Liver (tissue), 9 donors: ENCODE measurements around the gene NCBP2. TPM values are rescaled to one million over a fixed set of nuclear protein-coding genes. Genes with fewer than 3 reads are reported as not detected.

Experiments
- DNase-seq: peaks from one replicate; pipeline ENCODE4 v3.0.0-alpha.2; 2017; ENCODE audit warnings: low spot score
- H3K27ac ChIP-seq, 2 donors: one replicate each; pipeline ENCODE4 v1.7.0; 2013; ENCODE audit warnings: inconsistent platforms in 2 of 2, low read length in 2 of 2, control low read depth in 1 of 2, low read depth in 1 of 2, mild to moderate bottlenecking in 1 of 2
- H3K27me3 ChIP-seq, 4 donors: one replicate each; pipeline versions ENCODE4 v1.6.1 to v1.7.0; 2013; ENCODE audit warnings: low read length in 3 of 4, inconsistent platforms in 1 of 4, mild to moderate bottlenecking in 1 of 4, moderate library complexity in 1 of 4; ENCODE audit not compliant: control insufficient read depth in 4 of 4, insufficient read depth in 4 of 4
- H3K36me3 ChIP-seq, 4 donors: one replicate each; pipeline versions ENCODE4 v1.6.1 to v1.7.0; 2013; ENCODE audit warnings: low read length in 3 of 4, mild to moderate bottlenecking in 3 of 4, low read depth in 1 of 4, moderate library complexity in 1 of 4; ENCODE audit not compliant: control insufficient read depth in 4 of 4, insufficient read depth in 3 of 4
- H3K4me1 ChIP-seq, 4 donors: one replicate each; pipeline versions ENCODE4 v1.6.1 to v1.7.0; 2013; ENCODE audit warnings: low read length in 3 of 4, mild to moderate bottlenecking in 3 of 4, moderate library complexity in 1 of 4; ENCODE audit not compliant: control insufficient read depth in 4 of 4, insufficient read depth in 4 of 4
- H3K4me3 ChIP-seq, 3 donors: one replicate each; pipeline versions ENCODE4 v1.6.1 to v1.7.0; 2013; ENCODE audit warnings: low read length in 3 of 3, control low read depth in 1 of 3, low read depth in 1 of 3, mild to moderate bottlenecking in 1 of 3
- H3K9ac ChIP-seq, 2 donors: one replicate each; pipeline ENCODE4 v1.7.0; 2013; ENCODE audit warnings: low read length in 2 of 2, mild to moderate bottlenecking in 2 of 2, moderate library complexity in 2 of 2, control low read depth in 1 of 2, low read depth in 1 of 2
- H3K9me3 ChIP-seq, 4 donors: one replicate each; pipeline versions ENCODE4 v1.6.1 to v1.7.0; 2013; ENCODE audit warnings: low read length in 3 of 4; ENCODE audit not compliant: control insufficient read depth in 4 of 4
- EGR1 ChIP-seq, 2 donors: IDR thresholded peaks; 2 replicates each; pipeline ENCODE4 v1.6.1; 2016 to 2018; ENCODE audit warnings: antibody characterized with exemption in 2 of 2, low read depth in 2 of 2
- FOXA1 ChIP-seq: IDR thresholded peaks from 2 replicates; pipeline ENCODE4 v1.6.1; 2016; ENCODE audit warnings: antibody characterized with exemption
- FOXA2 ChIP-seq: IDR thresholded peaks from 2 replicates; pipeline ENCODE4 v1.6.1; 2016; ENCODE audit warnings: antibody characterized with exemption
- GABPA ChIP-seq, 2 donors: IDR thresholded peaks in 1 of 2; conservative IDR thresholded peaks in 1 of 2; 2 replicates each; pipeline ENCODE4 v1.6.1; 2016; ENCODE audit warnings: antibody characterized with exemption in 2 of 2, mild to moderate bottlenecking in 1 of 2, moderate library complexity in 1 of 2
- HNF4A ChIP-seq, 2 donors: conservative IDR thresholded peaks; 2 replicates each; pipeline ENCODE4 v1.6.1; 2016; ENCODE audit warnings: antibody characterized with exemption in 2 of 2, mild to moderate bottlenecking in 2 of 2
- NR2F2 ChIP-seq: IDR thresholded peaks from 2 replicates; pipeline ENCODE4 v1.6.1; 2016; ENCODE audit warnings: antibody characterized with exemption
- RAD21 ChIP-seq, 2 donors: IDR thresholded peaks; 2 replicates each; pipeline ENCODE4 v1.6.1; 2016; ENCODE audit warnings: antibody characterized with exemption in 2 of 2, mild to moderate bottlenecking in 2 of 2
- RXRA ChIP-seq, 2 donors: IDR thresholded peaks; 2 replicates each; pipeline ENCODE4 v1.6.1; 2017 to 2018; ENCODE audit warnings: antibody characterized with exemption in 2 of 2, mild to moderate bottlenecking in 1 of 2
- SP1 ChIP-seq: IDR thresholded peaks from 2 replicates; pipeline ENCODE4 v1.6.1; 2018; ENCODE audit warnings: antibody characterized with exemption, mild to moderate bottlenecking
- TAF1 ChIP-seq: conservative IDR thresholded peaks from 2 replicates; pipeline ENCODE4 v1.6.1; 2016; ENCODE audit warnings: antibody characterized with exemption, mild to moderate bottlenecking
- YY1 ChIP-seq: IDR thresholded peaks from 2 replicates; pipeline ENCODE4 v1.6.1; 2016; ENCODE audit warnings: antibody characterized with exemption, mild to moderate bottlenecking
- WGBS: extraction: QIAGEN DNeasy Blood & Tissue Kit; methylation state at CpG from one replicate; pipeline ENCODE4 v1.1.7; 2013; 5-methylcytosine and 5-hydroxymethylcytosine counted together
- polyA plus RNA-seq, 2 donors: library from polyadenylated mRNA; stranded (reverse) in 1 of 2; unstranded in 1 of 2; fragments of 200-250 nt in 1 of 2; fragments of >200 nt in 1 of 2; fragmentation: Nextera tagmentation in 1 of 2; extraction: Ambion mirVana in 1 of 2; gene quantifications; one replicate each; pipeline versions ENCODE4 v1.2.1 to v1.2.3, GENCODE V29; 2013 to 2015
- total RNA-seq, 2 donors: library from RNA; depleted of rRNA; stranded (reverse); fragments of >200 nt; gene quantifications; one replicate each; pipeline ENCODE4 v1.2.3, GENCODE V29; 2014
- TF ChIP-seq, protein P1 (sequence below): IDR thresholded peaks from 2 replicates; pipeline ENCODE4 v1.6.1; 2016; ENCODE audit warnings: antibody characterized with exemption, mild to moderate bottlenecking
- TF ChIP-seq, protein P2 (sequence below): IDR thresholded peaks from 2 replicates; pipeline ENCODE4 v1.6.1; 2016; ENCODE audit warnings: antibody characterized with exemption
- TF ChIP-seq, protein P3 (sequence below): fragments of 150-350 bp; IDR thresholded peaks from 2 replicates; pipeline ENCODE4 v1.5.1; 2017; ENCODE audit warnings: improper control_type of control experiment, low read depth, low read length; ENCODE audit not compliant: missing input control
- TF ChIP-seq, protein P4 (sequence below): IDR thresholded peaks from 2 replicates; pipeline ENCODE4 v1.6.1; 2016; ENCODE audit warnings: antibody characterized with exemption
- TF ChIP-seq, protein P5 (sequence below): IDR thresholded peaks from 2 replicates; pipeline ENCODE4 v1.6.1; 2016; ENCODE audit warnings: antibody characterized with exemption
- donor health status: healthy.
- donor health status: healthy.
- donor health status: healthy.
- donor health status: healthy.
- donor health status: healthy.

The NCBP2 gene
- total and polyA plus RNA-seq, 4 donors: 16.2 to 19.2 (median 18.1) TPM

DNA sequence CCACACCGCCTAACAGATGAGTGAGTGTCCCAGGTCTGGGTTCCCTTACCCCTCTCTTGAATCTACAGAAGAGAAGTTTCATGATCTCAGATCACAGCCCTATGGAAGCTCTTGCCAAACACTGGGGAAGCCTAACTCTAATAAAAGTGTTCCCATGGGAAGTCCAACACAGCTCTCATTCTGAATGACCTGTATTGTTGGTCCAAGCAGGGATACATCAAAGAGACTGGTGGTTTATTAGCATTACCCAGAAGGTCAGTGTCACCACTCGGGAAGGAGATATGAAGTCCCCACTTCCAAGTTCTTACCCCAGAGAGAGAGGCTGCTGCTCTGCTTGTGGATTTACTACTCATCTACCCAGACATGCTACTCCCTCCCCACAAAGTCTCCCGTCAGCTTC is 9.0 kb upstream of the NCBP2 start (continued):
- TF ChIP-seq, protein P1, sequence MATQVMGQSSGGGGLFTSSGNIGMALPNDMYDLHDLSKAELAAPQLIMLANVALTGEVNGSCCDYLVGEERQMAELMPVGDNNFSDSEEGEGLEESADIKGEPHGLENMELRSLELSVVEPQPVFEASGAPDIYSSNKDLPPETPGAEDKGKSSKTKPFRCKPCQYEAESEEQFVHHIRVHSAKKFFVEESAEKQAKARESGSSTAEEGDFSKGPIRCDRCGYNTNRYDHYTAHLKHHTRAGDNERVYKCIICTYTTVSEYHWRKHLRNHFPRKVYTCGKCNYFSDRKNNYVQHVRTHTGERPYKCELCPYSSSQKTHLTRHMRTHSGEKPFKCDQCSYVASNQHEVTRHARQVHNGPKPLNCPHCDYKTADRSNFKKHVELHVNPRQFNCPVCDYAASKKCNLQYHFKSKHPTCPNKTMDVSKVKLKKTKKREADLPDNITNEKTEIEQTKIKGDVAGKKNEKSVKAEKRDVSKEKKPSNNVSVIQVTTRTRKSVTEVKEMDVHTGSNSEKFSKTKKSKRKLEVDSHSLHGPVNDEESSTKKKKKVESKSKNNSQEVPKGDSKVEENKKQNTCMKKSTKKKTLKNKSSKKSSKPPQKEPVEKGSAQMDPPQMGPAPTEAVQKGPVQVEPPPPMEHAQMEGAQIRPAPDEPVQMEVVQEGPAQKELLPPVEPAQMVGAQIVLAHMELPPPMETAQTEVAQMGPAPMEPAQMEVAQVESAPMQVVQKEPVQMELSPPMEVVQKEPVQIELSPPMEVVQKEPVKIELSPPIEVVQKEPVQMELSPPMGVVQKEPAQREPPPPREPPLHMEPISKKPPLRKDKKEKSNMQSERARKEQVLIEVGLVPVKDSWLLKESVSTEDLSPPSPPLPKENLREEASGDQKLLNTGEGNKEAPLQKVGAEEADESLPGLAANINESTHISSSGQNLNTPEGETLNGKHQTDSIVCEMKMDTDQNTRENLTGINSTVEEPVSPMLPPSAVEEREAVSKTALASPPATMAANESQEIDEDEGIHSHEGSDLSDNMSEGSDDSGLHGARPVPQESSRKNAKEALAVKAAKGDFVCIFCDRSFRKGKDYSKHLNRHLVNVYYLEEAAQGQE: no peak
- TF ChIP-seq FOXA1 (no peak), SP1 (no peak)

DNA sequence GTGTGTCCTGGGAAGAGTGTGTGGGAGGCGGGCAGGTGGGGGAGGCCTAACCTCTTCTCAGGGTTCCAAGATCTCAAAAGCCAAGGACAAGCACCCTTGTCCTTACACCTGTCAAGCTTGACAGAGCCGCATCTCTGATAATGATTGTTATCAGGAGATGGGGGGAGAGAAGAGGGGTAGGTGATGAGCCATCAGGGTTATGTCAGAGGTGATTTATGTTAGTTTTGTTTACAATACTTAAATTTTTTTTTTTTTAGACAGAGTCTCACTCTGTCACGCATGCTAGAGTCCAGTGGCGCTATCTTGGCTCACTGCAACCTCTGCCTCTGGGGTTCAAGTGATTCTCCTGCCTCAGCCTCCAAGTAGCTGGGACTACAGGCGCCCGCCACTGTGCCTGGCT is 7.4 kb upstream of the NCBP2 start:
- no peak for DNase-seq
- 97% methylated on average over 6 of the region's 6 CpGs for WGBS

DNA sequence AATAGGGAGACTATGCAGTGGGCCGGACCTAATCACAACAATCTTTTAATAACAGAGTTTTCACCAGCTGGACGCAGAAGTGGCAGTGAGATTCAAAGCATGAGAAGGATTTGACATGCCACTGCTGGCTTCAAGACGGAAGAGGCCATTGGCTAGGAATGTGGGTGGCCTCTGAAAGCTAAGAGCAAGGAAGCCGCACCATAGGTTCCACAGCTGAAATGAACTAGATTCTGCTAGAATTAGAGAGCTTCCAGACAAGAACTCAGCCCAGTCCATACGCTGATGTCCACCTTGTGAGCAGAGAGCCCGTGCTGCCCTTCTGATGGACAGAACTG is 6.9 kb upstream of the NCBP2 start:
- H3K27ac ChIP-seq: no peak overlapping the region
- no peaks in the 10 kb centered on the region for H3K27me3 ChIP-seq
- no peak for TF ChIP-seq RXRA (IDR thresholded peaks at IDR 0.05)
- no peak for TF ChIP-seq YY1
- TF ChIP-seq SP1: no peak
- no peak for TF ChIP-seq HNF4A (conservative IDR thresholded peaks at IDR 0.05)
- no peak for TF ChIP-seq GABPA (IDR thresholded peaks at IDR 0.05 in 1 of 2, conservative IDR thresholded peaks at IDR 0.05 in 1 of 2)
- TF ChIP-seq, protein P2, sequence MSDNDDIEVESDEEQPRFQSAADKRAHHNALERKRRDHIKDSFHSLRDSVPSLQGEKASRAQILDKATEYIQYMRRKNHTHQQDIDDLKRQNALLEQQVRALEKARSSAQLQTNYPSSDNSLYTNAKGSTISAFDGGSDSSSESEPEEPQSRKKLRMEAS: no peak
- TF ChIP-seq FOXA1: no peak
- no peak for TF ChIP-seq EGR1 (IDR thresholded peaks at IDR 0.05; ENCODE audit: low read depth in 2 of 2)
- TF ChIP-seq NR2F2: no peak
- TF ChIP-seq FOXA2: no peak
- TF ChIP-seq, protein P3, sequence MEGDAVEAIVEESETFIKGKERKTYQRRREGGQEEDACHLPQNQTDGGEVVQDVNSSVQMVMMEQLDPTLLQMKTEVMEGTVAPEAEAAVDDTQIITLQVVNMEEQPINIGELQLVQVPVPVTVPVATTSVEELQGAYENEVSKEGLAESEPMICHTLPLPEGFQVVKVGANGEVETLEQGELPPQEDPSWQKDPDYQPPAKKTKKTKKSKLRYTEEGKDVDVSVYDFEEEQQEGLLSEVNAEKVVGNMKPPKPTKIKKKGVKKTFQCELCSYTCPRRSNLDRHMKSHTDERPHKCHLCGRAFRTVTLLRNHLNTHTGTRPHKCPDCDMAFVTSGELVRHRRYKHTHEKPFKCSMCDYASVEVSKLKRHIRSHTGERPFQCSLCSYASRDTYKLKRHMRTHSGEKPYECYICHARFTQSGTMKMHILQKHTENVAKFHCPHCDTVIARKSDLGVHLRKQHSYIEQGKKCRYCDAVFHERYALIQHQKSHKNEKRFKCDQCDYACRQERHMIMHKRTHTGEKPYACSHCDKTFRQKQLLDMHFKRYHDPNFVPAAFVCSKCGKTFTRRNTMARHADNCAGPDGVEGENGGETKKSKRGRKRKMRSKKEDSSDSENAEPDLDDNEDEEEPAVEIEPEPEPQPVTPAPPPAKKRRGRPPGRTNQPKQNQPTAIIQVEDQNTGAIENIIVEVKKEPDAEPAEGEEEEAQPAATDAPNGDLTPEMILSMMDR: no peak
- TF ChIP-seq TAF1: no peak
- TF ChIP-seq, protein P4, sequence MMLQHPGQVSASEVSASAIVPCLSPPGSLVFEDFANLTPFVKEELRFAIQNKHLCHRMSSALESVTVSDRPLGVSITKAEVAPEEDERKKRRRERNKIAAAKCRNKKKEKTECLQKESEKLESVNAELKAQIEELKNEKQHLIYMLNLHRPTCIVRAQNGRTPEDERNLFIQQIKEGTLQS: no peak
- TF ChIP-seq, protein P5, sequence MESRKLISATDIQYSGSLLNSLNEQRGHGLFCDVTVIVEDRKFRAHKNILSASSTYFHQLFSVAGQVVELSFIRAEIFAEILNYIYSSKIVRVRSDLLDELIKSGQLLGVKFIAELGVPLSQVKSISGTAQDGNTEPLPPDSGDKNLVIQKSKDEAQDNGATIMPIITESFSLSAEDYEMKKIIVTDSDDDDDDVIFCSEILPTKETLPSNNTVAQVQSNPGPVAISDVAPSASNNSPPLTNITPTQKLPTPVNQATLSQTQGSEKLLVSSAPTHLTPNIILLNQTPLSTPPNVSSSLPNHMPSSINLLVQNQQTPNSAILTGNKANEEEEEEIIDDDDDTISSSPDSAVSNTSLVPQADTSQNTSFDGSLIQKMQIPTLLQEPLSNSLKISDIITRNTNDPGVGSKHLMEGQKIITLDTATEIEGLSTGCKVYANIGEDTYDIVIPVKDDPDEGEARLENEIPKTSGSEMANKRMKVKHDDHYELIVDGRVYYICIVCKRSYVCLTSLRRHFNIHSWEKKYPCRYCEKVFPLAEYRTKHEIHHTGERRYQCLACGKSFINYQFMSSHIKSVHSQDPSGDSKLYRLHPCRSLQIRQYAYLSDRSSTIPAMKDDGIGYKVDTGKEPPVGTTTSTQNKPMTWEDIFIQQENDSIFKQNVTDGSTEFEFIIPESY: no peak
- no peak overlapping the region for H3K4me3 ChIP-seq
- H3K9me3 ChIP-seq: no peaks in the 10 kb centered on the region
- H3K4me1 ChIP-seq: peaks cover 0 to 2% (median 0%) of the 10 kb centered on the region in 4 donors
- no peak for DNase-seq
- H3K36me3 ChIP-seq: peaks cover 0 to 2% (median 0%) of the 10 kb centered on the region in 4 donors
- WGBS: 92% methylated on average over 6 of the region's 6 CpGs
- no peak overlapping the region for H3K9ac ChIP-seq

More for the DNA sequence above, 7.4 kb upstream of the NCBP2 start:
- Histone ChIP-seq H3K9me3 (no peaks in the 10 kb centered on the region), H3K9ac (no peak overlapping the region), H3K4me1 (no peaks in the 10 kb centered on the region), H3K36me3 (peaks cover 0 to 2% (median 0%) of the 10 kb centered on the region in 4 donors), H3K4me3 (no peak overlapping the region), H3K27me3 (no peaks in the 10 kb centered on the region), H3K27ac (no peak overlapping the region)
- TF ChIP-seq TAF1: no peak
- no peak for TF ChIP-seq HNF4A (conservative IDR thresholded peaks at IDR 0.05)
- TF ChIP-seq RAD21 (IDR thresholded peaks at IDR 0.05): no peak
- no peak for TF ChIP-seq GABPA (IDR thresholded peaks at IDR 0.05 in 1 of 2, conservative IDR thresholded peaks at IDR 0.05 in 1 of 2)
- no peak for TF ChIP-seq FOXA2
- TF ChIP-seq YY1: no peak
